OCI-LY7 (cell line): Measurements from ENCODE around the gene BICDL2.

ENCODE experiments used
- CTCF ChIP-seq: fragments of 200-600 bp; sonication (generic); conservative IDR thresholded peaks from 2 replicates; pipeline ENCODE4 v1.5.1; 2014; ENCODE audit warnings: mild to moderate bottlenecking, antibody characterized with exemption, low read length, moderate library complexity, mixed read lengths
- EZH2phosphoT487 ChIP-seq: fragments of 200-600 bp; sonication (generic); IDR thresholded peaks from 2 replicates; pipeline ENCODE4 v1.6.1; 2018; ENCODE audit warnings: low read depth, borderline replicate concordance, mild to moderate bottlenecking, mixed run types, antibody characterized with exemption, low read length, moderate library complexity, mixed read lengths

GRCh38 chr16:2996298-2996697, 40.4 kb downstream of the BICDL2 start:
- TF ChIP-seq CTCF (no peak), EZH2phosphoT487 (no peak)
